IMR-90 (cell line): ENCODE data around the gene RNASE2. TPM values are rescaled to one million over a fixed set of nuclear protein-coding genes. Genes with fewer than 3 reads are reported as not detected.

ENCODE experiments used
- ATAC-seq: fragments of 200-7000 bp; cut with Tn5 transposase; 2 replicates; pipeline ENCODE4 v1.9.1; 2020; ENCODE audit warnings: low read depth, mild to moderate bottlenecking, moderate library complexity
- BruUV-seq: library from RNA; stranded (reverse); fragments of 400-500 nt; replicated peaks from 2 replicates; lab custom pipeline; 2021; lab: Mats Ljungman, UMichigan
- CTCF ChIA-PET: fragments of 300-600 bp; formaldehyde crosslinking; extraction: SDS; loops from one replicate; lab custom pipeline; 2021; ENCODE audit warnings: antibody characterized with exemption; lab: Yijun Ruan, JAX
- POLR2A ChIA-PET: fragments of 300-600 bp; sonication (Branson Sonifier 250); formaldehyde crosslinking; loops from one replicate; lab custom pipeline; 2022; ENCODE audit warnings: antibody characterized with exemption; ENCODE audit not compliant: unreplicated experiment; lab: Charles Lee
- DNase-seq: peaks from one replicate; pipeline ENCODE4 v3.0.0; 2013
- H2AFZ ChIP-seq: replicated peaks from 2 replicates; pipeline ENCODE3; 2013; ENCODE audit warnings: low read length, mild to moderate bottlenecking; ENCODE audit not compliant: poor library complexity
- H2AK5ac ChIP-seq: 2 replicates; pipeline ENCODE4 v1.6.1; 2013; ENCODE audit warnings: low read depth, low read length, inconsistent platforms
- H2AK9ac ChIP-seq: replicated peaks from 2 replicates; pipeline ENCODE3; 2013; ENCODE audit warnings: mild to moderate bottlenecking, low read depth, low read length, moderate library complexity; ENCODE audit not compliant: poor library complexity
- H2BK120ac ChIP-seq: 2 replicates; pipeline ENCODE4 v1.6.1; 2013; ENCODE audit warnings: low read depth, low read length, inconsistent platforms
- H2BK15ac ChIP-seq: 3 replicates; pipeline ENCODE4 v1.6.1; 2013; ENCODE audit warnings: low read depth, low read length, inconsistent platforms
- H2BK20ac ChIP-seq: 2 replicates; pipeline ENCODE4 v1.6.1; 2013; ENCODE audit warnings: low read depth, mild to moderate bottlenecking, inconsistent platforms, low read length, moderate library complexity
- H2BK5ac ChIP-seq: 2 replicates; pipeline ENCODE4 v1.6.1; 2013; ENCODE audit warnings: mild to moderate bottlenecking, low read depth, low read length, inconsistent platforms; ENCODE audit not compliant: poor library complexity, severe bottlenecking
- H3K14ac ChIP-seq: replicated peaks from 2 replicates; pipeline ENCODE4 v1.6.1; 2013; ENCODE audit warnings: low read depth, low read length, inconsistent platforms
- H3K18ac ChIP-seq: 2 replicates; pipeline ENCODE4 v1.6.1; 2013; ENCODE audit warnings: low read depth, low read length, control low read depth
- H3K23ac ChIP-seq: 2 replicates; pipeline ENCODE4 v1.6.1; 2013; ENCODE audit warnings: low read depth, low read length, inconsistent platforms
- H3K27ac ChIP-seq: 2 replicates; pipeline ENCODE4 v1.5.1; 2013; ENCODE audit warnings: mild to moderate bottlenecking, control low read depth, low read length; ENCODE audit not compliant: insufficient read depth
- H3K27me3 ChIP-seq: 2 replicates; pipeline ENCODE4 v1.6.1; 2013; ENCODE audit warnings: low read length; ENCODE audit not compliant: control insufficient read depth, insufficient read depth
- H3K36me3 ChIP-seq: 2 replicates; pipeline ENCODE4 v1.6.1; 2013; ENCODE audit warnings: low read length, mixed read lengths; ENCODE audit not compliant: control insufficient read depth, insufficient read depth
- H3K4ac ChIP-seq: 2 replicates; pipeline ENCODE4 v1.6.1; 2013; ENCODE audit warnings: low read depth, low read length, inconsistent platforms
- H3K4me1 ChIP-seq: 2 replicates; pipeline ENCODE4 v1.6.1; 2013; ENCODE audit warnings: low read length, mixed read lengths; ENCODE audit not compliant: control insufficient read depth, insufficient read depth
- H3K4me2 ChIP-seq: 2 replicates; pipeline ENCODE4 v1.6.1; 2013; ENCODE audit warnings: low read depth, mild to moderate bottlenecking, control low read depth, low read length, moderate library complexity
- H3K4me3 ChIP-seq: 2 replicates; pipeline ENCODE4 v1.5.1; 2013; ENCODE audit warnings: low read depth, mild to moderate bottlenecking, control low read depth, low read length, moderate library complexity; ENCODE audit not compliant: insufficient read depth
- H3K56ac ChIP-seq: 2 replicates; pipeline ENCODE4 v1.6.1; 2013; ENCODE audit warnings: low read length, inconsistent platforms; ENCODE audit not compliant: insufficient read depth; ENCODE audit errors: extremely low read depth
- H3K79me1 ChIP-seq, 2 experiments: 2 replicates each; pipeline ENCODE4 v1.6.1; 2013; ENCODE audit warnings: low read length in 2 of 2, inconsistent platforms in 1 of 2, low read depth in 1 of 2
- H3K9ac ChIP-seq: 2 replicates; pipeline ENCODE4 v1.6.1; 2013; ENCODE audit warnings: low read depth, low read length, control low read depth
- H3K9me1 ChIP-seq: 2 replicates; pipeline ENCODE4 v1.6.1; 2013; ENCODE audit warnings: low read length, inconsistent platforms; ENCODE audit not compliant: insufficient read depth
- H3K9me3 ChIP-seq: 2 replicates; pipeline ENCODE4 v1.6.1; 2013; ENCODE audit warnings: low read length; ENCODE audit not compliant: control insufficient read depth, insufficient read depth
- H4K20me1 ChIP-seq: 2 replicates; pipeline ENCODE4 v1.6.1; 2013; ENCODE audit warnings: low read length, inconsistent platforms; ENCODE audit not compliant: insufficient read depth
- H4K5ac ChIP-seq: 2 replicates; pipeline ENCODE4 v1.6.1; 2013; ENCODE audit warnings: mild to moderate bottlenecking, low read depth, low read length, control low read depth
- H4K8ac ChIP-seq, 2 experiments: 2 replicates each; pipeline ENCODE4 v1.6.1; 2013; ENCODE audit warnings: low read depth in 2 of 2, low read length in 2 of 2, control low read depth in 1 of 2, inconsistent platforms in 1 of 2
- H4K91ac ChIP-seq: 2 replicates; pipeline ENCODE4 v1.6.1; 2013; ENCODE audit warnings: low read depth, low read length, inconsistent platforms; ENCODE audit not compliant: insufficient read depth
- BHLHE40 ChIP-seq: fragments of 150-350 bp; IDR thresholded peaks from 2 replicates; pipeline ENCODE4 v1.6.1; 2016; ENCODE audit warnings: mild to moderate bottlenecking, low read depth, low read length
- CEBPB ChIP-seq: IDR thresholded peaks from 2 replicates; pipeline ENCODE4 v1.6.1; 2012; ENCODE audit warnings: low read depth, low read length, improper control_type of control experiment
- CHD1 ChIP-seq: IDR thresholded peaks from 2 replicates; pipeline ENCODE4 v1.6.1; 2012; ENCODE audit warnings: low read depth, low read length, improper control_type of control experiment
- FOS ChIP-seq: fragments of 150-350 bp; IDR thresholded peaks from 2 replicates; pipeline ENCODE4 v1.6.1; 2016; ENCODE audit warnings: low read depth, low read length
- MAFK ChIP-seq: IDR thresholded peaks from 2 replicates; pipeline ENCODE4 v1.6.1; 2012; ENCODE audit warnings: low read depth, low read length, improper control_type of control experiment
- MAZ ChIP-seq: IDR thresholded peaks from 2 replicates; pipeline ENCODE4 v1.6.1; 2012; ENCODE audit warnings: low read depth, mild to moderate bottlenecking, low read length, improper control_type of control experiment, moderate library complexity, borderline replicate concordance
- MXI1 ChIP-seq: IDR thresholded peaks from 2 replicates; pipeline ENCODE4 v1.6.1; 2012; ENCODE audit warnings: low read depth, mild to moderate bottlenecking, low read length, moderate library complexity, borderline replicate concordance
- NFE2L2 ChIP-seq: fragments of 150-350 bp; IDR thresholded peaks from 2 replicates; pipeline ENCODE4 v1.6.1; 2016; ENCODE audit warnings: low read depth, mild to moderate bottlenecking, low read length
- POLR2A ChIP-seq: IDR thresholded peaks from 2 replicates; pipeline ENCODE4 v1.6.1; 2012; ENCODE audit warnings: mild to moderate bottlenecking, low read depth, low read length
- RAD21 ChIP-seq: IDR thresholded peaks from 2 replicates; pipeline ENCODE4 v1.6.1; 2012; ENCODE audit warnings: low read length, improper control_type of control experiment
- RCOR1 ChIP-seq: IDR thresholded peaks from 2 replicates; pipeline ENCODE4 v1.6.1; 2012; ENCODE audit warnings: mild to moderate bottlenecking, low read length, improper control_type of control experiment; ENCODE audit not compliant: insufficient replicate concordance
- RFX5 ChIP-seq: IDR thresholded peaks from 2 replicates; pipeline ENCODE4 v1.8.0; 2012; ENCODE audit warnings: low read depth, mild to moderate bottlenecking, low read length, moderate library complexity
- SMC3 ChIP-seq: fragments of 150-350 bp; IDR thresholded peaks from 2 replicates; pipeline ENCODE4 v1.6.1; 2016; ENCODE audit warnings: low read depth, mild to moderate bottlenecking, antibody characterized with exemption, low read length, moderate library complexity
- WGBS, 2 experiments: methylation state at CpG; one replicate each; pipeline versions ENCODE4 v1.1.5 to v1.1.7; 2013; ENCODE audit warnings: missing lambda C conversion rate in 2 of 2; ENCODE audit not compliant: insufficient read length in 1 of 2; ENCODE audit errors: extremely low coverage in 2 of 2; 5-methylcytosine and 5-hydroxymethylcytosine counted together
- dilution Hi-C: fragments of 300-500 bp; cut with HindIII; formaldehyde crosslinking; loops from one replicate; pipeline ENCODE4 v1.14.3; 2018; ENCODE audit warnings: low sequenced_read_pairs; ENCODE audit not compliant: unreplicated experiment
- in situ Hi-C: fragments of 300-500 bp; cut with MboI; formaldehyde crosslinking; loops from 3 replicates; pipeline ENCODE4 v1.14.3; 2019; ENCODE audit warnings: low sequenced_read_pairs, inconsistent platforms, mixed read lengths
- intact Hi-C: fragments of 100-400 bp; cut with micrococcal nuclease; formaldehyde crosslinking; loops from 2 replicates; pipeline ENCODE4 v1.10.0; 2022
- polyA plus RNA-seq, 3 experiments: library from polyadenylated mRNA; depleted of rRNA; stranded (reverse); fragments of >200 nt; gene quantifications; 2 replicates each; pipeline ENCODE4 v1.2.3, GENCODE V29; 2012; ENCODE audit warnings: low replicate concordance in 1 of 3
- total RNA-seq: library from RNA; depleted of rRNA; stranded (reverse); fragments of >200 nt; gene quantifications from 2 replicates; pipeline ENCODE4 v1.2.3, GENCODE V29; 2012
- TF ChIP-seq, protein P1 (sequence below): fragments of 150-350 bp; IDR thresholded peaks from 2 replicates; pipeline ENCODE4 v1.6.1; 2016; ENCODE audit warnings: low read depth, mild to moderate bottlenecking, low read length, moderate library complexity, borderline replicate concordance
- TF ChIP-seq, protein P2 (sequence below): fragments of 150-350 bp; IDR thresholded peaks from 2 replicates; pipeline ENCODE4 v1.6.1; 2017; ENCODE audit warnings: mild to moderate bottlenecking, antibody characterized with exemption, low read length, low read depth
- TF ChIP-seq, protein P3 (sequence below): conservative IDR thresholded peaks from 2 replicates; pipeline ENCODE4 v1.5.1; 2012; ENCODE audit warnings: mild to moderate bottlenecking, low read depth, low read length, improper control_type of control experiment

RNASE2 gene
- total and polyA plus RNA-seq, 2 of the 4 experiments (the other 2 are of a cell fraction) = not detected

DNA sequence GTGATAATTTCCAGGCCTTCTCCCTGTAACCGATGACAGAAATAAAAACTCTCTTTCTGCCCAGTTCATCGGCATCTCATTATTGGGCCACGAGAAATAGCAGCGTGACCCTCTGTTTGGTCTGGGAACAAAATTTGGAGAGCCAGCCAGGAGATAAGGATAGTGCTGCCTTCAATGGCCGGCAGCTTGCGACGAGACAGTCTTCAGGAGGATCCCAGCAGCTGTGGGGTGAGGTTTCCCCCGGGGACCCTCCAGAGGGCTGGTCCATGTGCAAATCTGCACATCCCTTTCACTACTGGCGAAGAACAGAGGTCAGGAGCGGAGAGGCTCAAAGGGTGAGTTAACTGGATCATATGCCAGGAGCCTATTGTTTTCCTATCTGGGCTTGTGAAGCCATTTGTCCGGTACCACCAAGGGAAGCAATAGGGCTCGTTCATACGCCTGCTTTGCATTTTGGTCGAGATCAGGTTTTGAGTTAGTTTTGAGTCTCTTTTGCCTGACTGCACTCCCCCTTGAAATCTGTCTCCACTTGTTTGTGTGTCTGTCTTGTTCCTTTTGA, 48.6 kb downstream of the RNASE2 start:
- Histone ChIP-seq H4K91ac (no peak overlapping the region), H2BK120ac (no peak overlapping the region), H3K27me3 (peaks cover 5% of the 10 kb centered on the region), H3K9me1 (no peaks in the 10 kb centered on the region), H3K79me1 (no peaks in the 10 kb centered on the region), H3K9me3 (no peaks in the 10 kb centered on the region), H3K4me3 (no peak overlapping the region), H4K5ac (no peak overlapping the region), H3K36me3 (no peaks in the 10 kb centered on the region), H3K14ac (no peak overlapping the region), H3K27ac (no peak overlapping the region), H2BK5ac (no peak overlapping the region), H3K4me2 (no peak overlapping the region), H3K23ac (no peak overlapping the region), H2AFZ (no peak overlapping the region), H3K9ac (no peak overlapping the region), H2AK5ac (no peak overlapping the region), H3K18ac (no peak overlapping the region), H3K56ac (no peak overlapping the region), H2BK15ac (no peak overlapping the region), H4K20me1 (no peaks in the 10 kb centered on the region), H3K4me1 (0 out of 2 replicates have a peak, but pooled peaks cover under 1% of the 10 kb centered on the region), H4K8ac (no peak overlapping the region), H3K4ac (no peak overlapping the region), H2BK20ac (no peak overlapping the region), H2AK9ac (no peak overlapping the region)
- no peak for DNase-seq
- TF ChIP-seq RAD21 (no peak), MXI1 (no peak), NFE2L2 (no peak), BHLHE40 (no peak), RFX5 (no peak), RCOR1 (no peak), POLR2A (no peak), SMC3 (no peak), CEBPB (no peak), MAZ (no peak), MAFK (no peak), CHD1 (no peak), FOS (no peak)
- TF ChIP-seq, protein P1, sequence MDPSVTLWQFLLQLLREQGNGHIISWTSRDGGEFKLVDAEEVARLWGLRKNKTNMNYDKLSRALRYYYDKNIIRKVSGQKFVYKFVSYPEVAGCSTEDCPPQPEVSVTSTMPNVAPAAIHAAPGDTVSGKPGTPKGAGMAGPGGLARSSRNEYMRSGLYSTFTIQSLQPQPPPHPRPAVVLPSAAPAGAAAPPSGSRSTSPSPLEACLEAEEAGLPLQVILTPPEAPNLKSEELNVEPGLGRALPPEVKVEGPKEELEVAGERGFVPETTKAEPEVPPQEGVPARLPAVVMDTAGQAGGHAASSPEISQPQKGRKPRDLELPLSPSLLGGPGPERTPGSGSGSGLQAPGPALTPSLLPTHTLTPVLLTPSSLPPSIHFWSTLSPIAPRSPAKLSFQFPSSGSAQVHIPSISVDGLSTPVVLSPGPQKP = no peak
- TF ChIP-seq, protein P2, sequence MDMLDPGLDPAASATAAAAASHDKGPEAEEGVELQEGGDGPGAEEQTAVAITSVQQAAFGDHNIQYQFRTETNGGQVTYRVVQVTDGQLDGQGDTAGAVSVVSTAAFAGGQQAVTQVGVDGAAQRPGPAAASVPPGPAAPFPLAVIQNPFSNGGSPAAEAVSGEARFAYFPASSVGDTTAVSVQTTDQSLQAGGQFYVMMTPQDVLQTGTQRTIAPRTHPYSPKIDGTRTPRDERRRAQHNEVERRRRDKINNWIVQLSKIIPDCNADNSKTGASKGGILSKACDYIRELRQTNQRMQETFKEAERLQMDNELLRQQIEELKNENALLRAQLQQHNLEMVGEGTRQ = no peak
- TF ChIP-seq, protein P3, sequence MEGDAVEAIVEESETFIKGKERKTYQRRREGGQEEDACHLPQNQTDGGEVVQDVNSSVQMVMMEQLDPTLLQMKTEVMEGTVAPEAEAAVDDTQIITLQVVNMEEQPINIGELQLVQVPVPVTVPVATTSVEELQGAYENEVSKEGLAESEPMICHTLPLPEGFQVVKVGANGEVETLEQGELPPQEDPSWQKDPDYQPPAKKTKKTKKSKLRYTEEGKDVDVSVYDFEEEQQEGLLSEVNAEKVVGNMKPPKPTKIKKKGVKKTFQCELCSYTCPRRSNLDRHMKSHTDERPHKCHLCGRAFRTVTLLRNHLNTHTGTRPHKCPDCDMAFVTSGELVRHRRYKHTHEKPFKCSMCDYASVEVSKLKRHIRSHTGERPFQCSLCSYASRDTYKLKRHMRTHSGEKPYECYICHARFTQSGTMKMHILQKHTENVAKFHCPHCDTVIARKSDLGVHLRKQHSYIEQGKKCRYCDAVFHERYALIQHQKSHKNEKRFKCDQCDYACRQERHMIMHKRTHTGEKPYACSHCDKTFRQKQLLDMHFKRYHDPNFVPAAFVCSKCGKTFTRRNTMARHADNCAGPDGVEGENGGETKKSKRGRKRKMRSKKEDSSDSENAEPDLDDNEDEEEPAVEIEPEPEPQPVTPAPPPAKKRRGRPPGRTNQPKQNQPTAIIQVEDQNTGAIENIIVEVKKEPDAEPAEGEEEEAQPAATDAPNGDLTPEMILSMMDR = no peak
- WGBS, 2 experiments = 74% methylated on average over 3 of the region's 14 CpGs; no CpG with 5 or more reads in 1 of the 2 experiments
- dilution Hi-C loops (no loop called here), intact Hi-C loops (no loop called here), in situ Hi-C loops (no loop called here)
- BruUV-seq = no TSS peak
- ChIA-PET POLR2A (no interaction called here), CTCF (interaction anchor here (0.9 to 2.6 kb wide), 3 partner anchors 11 to 36 kb away, joined by 3 to 24 read pairs (median 5); no protein-coding TSS in a partner anchor)
- no peak for ATAC-seq
